Kidney tubule cell (primary cell): ENCODE results near the gene BTF3L4.
"Not testable (repeated sequence)": the region's sequence is repeated elsewhere in the genome, so short reads cannot be mapped to it uniquely, and the experiment has no call there.

Experiments
- DNase-seq: peaks from one replicate; pipeline ENCODE4 v3.0.0-alpha.2; 2018; ENCODE audit warnings: low spot score

BTF3L4 gene

DNA sequence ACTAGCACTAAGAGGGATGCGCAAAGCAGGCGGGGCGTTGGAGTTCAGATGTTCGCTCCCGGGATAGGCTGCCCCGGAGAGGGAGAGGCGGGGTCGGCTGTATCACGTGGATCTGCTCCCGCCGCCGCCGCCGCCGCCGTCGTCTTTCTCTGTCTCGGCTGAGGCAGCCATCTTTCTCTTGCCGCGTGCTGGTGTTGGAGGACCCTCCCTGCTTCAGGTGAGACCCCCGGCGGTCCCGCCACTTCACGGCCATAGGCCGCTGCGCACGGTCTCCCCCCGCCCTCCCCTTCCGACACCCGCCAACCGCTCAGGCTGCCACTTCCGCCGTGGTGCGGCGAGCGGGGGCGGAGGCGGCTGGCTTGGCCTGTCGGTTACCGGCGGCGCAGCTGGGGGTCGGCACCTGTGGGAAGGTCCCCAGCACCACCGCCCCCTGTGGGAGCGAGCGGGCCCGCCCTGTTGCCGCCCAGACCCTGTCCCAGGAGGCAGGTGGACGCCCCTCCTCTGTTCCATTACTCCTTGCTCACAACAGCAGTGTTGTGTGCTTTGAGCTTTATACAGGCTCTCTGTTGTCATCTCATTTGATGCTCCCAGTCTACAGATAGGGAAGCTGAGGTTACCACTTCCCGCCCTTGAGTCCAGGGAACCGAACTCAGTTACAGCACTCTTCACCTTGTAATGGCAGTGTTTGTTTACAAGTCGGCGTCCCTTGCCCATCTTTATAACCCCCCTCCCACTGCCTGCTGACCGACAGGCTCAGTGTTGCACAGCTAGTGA, at the start of gene BTF3L4:
Gene BTF3L4, plus strand, starts transcription at position 133 of the 774 bp plus-strand sequence. CDS start 3,553 bp downstream, outside the sequence.
- peak; percentile 96 for DNase-seq

DNA sequence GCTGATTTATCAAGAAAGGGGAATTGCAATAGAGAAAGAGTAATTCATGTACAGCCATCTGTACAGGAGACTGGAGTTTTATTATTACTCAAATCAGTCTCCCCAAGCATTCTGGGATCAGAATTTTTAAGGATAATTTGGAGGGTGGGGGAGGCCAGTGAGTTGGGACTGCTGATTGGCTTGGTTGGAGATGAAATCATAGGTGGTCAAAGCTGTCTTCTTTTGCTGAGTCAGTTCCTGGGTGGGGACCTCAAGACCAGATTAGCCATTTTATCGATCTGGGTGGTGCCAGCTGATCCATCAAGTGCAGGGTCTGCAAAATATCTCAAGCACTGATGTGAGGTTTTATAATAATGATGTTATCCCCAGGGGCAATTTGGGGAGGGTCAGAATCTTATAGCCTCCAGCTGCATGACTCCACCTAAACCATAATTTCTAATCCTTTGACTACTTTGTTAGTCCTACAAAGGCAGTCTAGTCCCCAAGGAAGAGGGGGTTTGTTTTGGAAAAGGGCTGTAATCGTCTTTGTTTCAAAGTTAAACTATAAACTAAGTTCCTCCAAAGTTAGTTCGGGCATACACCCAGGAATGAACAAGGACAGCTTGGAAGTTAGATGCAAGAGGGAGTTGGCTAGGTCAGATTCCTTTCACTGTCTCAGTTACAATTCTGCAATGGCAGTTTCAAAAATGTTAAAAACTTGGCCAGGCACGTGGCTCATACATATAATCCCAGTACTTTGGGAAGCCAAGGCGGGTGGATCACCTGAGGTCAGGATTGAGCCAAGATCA, 48.7 kb upstream of the BTF3L4 start:
- DNase-seq, result peak; percentile 54

DNA sequence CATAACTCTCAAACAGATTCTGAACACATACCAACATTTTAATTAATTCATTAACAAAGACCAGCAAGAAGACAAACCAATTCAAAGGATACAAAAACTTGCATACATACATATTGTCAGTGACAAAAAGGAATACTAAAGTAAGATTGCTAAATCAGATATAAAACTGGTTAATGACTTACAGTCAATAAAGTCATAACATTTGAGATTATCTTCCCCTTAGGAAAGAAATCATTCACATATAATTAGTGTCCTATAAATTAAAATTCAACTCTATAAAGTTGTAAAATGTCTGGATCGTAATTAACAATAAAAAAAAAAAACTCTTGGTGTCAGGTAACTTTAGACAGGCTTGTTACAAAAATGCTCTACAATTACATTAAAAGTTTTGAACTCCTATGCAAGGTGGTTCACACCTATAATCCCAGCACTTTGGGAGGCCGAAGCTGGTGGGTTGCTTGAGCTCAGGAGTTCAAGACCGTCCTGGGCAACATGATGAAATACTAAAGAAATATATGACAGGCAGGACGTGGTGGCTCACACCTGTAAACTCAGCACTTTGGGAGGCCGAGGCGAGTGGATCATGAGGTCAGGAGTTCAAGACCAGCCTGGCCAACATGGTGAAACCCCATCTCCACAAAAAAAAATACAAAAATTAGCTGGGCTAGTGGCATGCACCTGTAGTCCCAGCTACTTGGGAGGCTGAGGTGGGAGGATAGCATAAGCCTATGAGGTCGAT, 47.9 kb upstream of the BTF3L4 start:
- DNase-seq, result no peak

DNA sequence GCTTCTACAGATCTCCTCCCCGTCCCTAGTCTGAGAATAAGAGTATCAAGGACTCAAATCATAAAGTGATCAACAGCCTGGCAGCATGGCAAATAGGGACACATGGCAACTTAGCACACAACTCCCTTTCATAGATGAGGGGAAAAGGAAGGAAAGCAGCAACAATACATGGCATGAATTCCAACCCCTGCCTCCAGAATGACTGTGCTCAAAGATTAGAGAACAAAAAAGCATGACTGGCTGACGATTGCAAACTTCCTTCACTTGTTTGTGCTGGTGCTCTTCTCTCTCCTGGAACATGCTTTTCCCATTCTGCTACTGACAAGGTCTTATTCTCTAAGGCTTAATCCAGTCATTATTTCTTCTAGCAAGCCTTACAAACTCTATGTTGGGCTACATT, 34.0 kb upstream of the BTF3L4 start:
- DNase-seq, result no peak

DNA sequence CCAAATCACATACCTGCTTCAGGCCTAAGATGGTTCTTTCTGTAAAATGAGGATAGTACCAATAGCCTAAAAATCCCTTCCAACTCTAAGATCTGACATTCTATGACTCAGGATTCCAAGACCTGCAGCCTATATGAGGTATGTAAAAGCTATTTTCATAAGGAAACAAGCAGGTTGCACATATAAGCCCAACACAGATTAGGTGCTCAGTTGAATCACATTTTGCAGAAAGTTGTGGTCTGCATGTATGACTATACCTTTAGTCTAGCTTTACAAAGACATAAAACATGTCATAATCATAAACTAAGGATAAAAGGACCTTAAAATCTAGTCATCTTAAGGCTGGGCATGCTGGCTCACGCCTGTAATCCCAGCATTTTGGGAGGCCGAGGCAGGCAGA, 29.8 kb upstream of the BTF3L4 start:
- no peak for DNase-seq

DNA sequence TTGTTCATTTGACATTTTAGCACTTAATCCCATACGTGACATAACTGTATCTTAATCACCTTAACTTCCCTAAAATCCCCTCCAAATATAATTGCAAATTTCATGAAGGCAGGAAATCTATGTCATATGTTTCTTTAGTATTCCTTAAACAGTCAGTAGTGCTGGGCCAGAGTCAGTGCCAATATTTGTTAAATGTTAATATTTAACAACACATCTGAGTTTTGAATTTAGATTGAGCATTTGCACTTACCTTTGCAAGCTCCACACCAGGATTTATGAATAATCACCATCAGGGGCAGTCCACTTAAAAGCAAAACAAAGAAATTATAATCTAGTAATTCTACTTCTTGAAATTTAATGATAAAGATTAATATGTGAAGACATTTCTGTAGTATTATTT, 27.8 kb upstream of the BTF3L4 start:
- DNase-seq, result no peak

DNA sequence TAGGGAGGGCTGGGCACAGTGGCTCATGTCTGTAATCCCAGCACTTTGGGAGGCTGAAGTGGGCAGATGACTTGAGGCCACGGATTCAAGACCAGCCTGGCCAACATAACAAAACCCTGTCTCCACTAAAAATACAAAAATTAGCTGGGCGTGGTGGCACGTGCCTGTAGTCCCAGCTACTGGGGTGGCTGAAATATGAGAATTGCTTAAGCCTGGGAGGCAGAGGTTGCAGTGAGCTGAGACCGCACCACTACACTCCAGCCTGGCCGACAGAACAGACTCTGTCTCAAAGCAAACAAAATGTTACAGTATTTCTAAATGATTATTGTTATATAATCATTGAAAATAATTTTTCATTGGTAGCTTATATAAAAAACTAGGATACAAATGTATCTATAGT, 27.3 kb upstream of the BTF3L4 start:
- DNase-seq, result not testable (repeated sequence)

DNA sequence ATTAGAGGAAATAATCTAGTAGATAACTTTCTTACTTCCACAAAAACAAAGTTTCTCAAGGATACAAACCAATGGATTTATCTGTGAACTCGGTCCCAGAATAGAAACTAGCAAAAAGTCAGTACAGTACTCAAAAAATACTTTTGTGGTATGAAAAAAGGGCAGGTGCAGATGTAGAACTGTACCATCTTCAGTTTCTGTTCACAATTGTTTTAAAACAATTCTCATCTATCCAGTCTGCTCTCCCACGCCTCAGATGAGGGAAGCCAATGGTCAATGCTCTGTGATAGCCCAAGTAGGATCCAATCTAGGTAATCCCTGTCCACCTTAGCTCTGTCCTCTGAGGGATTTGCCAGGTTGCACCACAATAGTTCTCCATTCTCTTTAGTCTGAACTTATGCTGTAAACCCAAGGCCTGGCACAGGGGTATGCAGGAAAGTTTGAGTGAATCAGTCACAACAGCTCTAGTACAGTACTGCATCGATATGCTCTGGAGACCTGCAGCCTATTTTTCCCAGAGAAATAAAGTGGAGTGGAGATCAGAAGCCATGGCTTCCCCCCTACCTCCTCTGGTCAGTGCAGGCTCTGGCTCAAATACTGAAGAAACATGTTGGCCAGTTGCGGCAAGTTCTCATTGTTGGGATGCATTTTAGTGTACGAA, 23.8 kb upstream of the BTF3L4 start:
- DNase-seq, result no peak

DNA sequence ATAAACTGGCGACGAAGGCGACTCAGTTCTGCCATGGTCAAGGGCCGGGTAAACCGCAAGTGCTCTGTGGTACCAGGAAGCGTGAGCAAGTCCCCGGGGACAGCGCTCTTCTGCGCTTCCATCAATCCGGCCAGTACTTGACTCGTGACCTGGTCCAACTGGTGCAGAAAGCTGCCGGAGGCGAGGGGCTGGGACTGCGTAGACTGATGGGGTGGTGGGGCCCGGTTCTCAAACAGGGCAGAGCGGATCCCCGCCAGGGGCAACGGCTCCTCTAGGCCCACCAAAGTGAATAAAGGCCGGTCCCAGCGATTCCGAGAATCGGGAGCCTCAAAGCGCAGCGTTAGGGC, 23.3 kb upstream of the BTF3L4 start:
- peak; percentile 60 for DNase-seq

DNA sequence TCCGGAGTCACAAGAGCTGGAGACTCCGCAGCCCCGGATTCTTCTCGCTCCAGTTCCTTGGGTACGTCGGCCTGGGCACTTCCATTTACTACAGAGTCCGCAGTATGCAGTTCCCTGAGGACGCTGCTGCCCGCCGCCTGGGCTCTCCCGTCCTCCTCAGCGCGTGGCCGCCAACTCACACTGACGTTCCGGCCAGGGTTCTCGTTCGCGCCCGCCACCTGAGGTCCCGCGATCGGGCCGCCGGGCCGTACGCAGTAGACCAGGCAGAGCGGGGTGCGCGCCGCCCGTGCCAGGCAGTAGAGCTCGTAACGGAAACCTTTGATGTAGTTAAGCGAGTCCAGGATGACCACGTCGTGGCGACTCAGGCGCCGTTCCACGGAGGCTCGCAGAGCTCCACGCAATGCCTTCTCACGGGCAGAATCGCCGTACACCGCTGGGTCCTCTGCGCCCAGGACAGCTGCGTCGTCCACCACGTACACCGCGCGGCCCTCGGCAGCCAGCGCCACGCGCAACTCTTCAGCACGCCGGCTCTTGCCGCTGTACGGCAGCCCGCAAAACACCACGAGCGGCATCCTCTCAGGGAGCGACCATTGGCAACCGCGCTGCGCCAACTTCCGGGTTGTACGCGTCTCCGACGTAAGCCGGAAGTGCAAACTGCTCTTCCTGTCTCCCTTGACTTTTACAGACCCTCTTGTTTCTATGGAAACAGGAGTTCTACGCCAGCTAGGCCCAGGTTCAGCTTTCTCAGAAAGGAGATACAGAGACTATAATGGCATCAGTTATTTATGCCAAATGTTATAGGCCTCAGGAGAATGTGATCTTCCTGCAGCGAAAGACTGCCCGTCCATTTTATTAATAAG, 22.7 kb upstream of the BTF3L4 start, which contains the start of gene KTI12:
Gene KTI12, minus strand, starts transcription at position 621 of the 860 bp plus-strand sequence. Its CDS starts 49 bp downstream, at position 572.
- DNase-seq, result peak; percentile 91

DNA sequence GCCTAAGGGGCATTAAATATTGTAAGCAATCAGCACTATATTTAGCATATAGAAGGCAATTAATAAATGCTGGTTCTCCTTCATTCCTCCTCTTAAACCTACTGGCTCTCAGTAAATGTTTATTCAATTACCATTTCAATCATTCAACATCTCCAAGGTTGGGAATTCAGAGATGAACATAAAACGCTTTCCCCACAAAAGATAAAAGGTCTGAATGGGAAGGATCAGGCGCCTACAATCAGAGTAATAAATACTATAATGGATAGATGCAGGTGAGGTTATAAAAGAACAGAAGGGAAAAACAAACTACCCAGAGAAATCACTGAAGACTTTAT, 22.1 kb upstream of the BTF3L4 start:
- DNase-seq, result no peak

DNA sequence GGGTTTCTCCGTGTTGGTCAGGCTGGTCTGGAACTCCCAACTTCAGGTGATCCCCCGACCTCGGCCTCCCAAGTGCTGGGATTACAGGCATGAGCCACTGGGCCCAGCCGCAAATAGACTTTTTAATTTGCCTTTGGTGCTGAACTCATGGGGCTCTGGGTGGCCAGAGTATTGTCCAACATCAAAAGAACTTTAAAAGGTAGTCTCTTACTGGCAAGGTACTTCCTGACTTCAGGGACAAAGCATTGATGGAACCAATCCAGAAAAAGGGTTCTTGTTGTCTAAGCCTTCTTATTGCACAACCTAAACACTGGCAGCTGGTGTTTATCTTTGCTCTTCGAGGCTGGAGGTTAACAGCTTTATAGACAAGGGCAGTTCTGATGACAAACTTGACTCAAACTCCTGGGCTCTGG, 18.7 kb upstream of the BTF3L4 start:
- DNase-seq, result no peak

DNA sequence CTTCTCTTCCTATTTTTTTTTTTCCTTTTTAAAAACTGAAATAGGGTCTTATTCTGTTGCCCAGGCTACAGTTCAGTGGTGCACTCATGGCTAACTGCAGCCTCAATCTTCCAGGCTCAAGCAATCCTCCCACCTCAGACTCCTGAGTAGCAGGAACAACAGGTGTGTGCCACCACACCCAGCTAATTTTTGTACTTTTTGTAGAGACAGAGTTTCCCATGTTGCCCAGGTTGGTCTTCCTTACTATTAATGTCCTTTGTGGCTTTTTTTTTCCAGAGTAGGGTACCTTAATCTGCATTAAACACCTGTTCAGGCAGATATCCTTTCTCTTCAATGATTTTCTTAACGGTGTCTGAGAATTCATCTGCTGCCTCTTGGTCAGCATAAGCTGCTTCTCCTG, 18.2 kb upstream of the BTF3L4 start:
- DNase-seq, result no peak

DNA sequence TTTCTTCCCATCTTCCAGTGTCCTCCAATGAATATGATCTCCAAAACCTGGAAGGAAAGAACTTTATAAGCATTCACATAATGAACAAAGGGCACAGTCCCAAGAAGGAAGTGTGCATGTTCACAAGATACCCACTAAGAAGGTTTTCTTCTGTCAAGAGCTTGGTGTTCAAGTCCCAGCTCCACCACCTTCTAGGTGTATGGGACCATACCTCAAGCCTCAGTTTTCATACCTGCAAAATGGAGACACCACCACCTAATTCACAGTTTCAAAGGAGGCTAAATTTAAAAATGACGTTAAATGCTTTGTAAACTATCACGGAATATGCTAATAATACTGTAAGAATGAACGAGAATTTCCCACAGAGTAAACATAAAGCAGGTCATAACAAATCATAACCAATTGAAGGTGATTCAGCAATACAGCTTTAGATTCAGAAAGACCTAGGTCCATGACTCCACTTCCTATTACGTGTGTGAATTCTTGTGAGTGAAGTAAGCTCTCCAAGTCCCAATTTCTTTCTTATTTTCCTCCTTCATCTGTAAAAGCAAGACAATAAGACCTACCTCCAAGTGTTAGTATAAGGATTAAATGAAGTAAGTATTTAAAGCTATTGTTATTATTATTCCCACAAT, 14.4 kb upstream of the BTF3L4 start:
- no peak for DNase-seq

DNA sequence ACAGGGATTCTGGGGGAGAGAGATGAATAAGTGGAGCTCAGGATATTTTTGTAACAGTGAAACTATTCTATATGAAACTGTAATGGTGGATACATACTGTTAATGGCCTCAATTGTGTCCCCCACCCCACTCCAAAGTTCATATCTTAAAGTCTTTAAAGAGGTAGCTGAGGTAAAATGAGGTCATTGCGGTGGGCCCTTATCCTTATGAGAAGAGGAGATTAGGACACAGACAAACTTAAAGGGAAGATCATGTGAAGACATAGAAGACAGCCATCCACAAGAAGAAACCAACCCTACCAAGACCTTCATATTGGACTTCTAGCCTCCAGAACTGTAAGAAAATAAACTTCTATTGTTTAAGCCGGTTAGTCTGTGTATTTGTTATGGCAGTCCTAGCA, 10.9 kb upstream of the BTF3L4 start:
- DNase-seq, result no peak

DNA sequence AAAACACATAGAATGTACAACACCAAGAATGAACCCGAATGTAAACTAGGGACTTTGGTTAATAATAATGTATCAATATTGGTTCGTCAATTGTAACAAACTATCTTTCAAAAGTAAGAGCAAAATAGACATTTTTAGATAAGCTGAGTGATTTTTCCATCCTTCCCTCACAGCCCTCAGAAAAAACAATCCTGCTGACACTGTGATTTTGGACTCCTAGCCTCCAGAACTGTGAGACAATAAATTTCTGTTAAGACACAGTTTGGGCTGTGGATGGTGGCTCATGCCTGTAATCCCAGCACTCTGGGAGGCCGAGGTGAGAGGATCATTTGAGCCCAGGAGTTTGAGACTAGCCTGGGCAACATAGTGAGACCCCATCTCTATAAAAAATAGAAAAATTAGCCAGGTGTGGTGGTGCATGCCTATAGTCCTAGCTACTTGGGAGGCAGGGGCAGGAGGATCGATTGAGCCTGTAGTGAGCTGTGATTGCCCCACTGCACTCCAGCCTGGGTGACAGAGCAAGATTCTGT, 10.4 kb upstream of the BTF3L4 start:
- DNase-seq, result not testable (repeated sequence)

DNA sequence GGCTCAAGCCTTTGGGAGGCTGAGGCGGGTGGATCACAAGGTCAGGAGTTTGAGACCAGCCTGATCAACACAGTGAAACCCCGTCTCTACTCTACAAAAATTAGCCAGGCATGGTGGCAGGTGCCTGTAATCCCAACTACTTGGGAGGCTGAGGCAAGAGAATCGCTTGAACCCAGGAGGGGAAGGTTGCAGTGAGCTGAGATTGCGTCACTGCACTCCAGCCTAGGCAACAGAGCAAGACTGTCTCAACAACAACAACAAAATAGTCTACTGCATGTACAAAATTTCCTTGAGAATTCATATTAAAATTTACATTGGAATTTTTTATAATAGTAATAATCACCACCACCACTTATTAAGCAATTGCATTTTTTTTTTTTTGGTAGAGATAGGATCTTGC, 6.8 kb upstream of the BTF3L4 start:
- DNase-seq, result not testable (repeated sequence)

DNA sequence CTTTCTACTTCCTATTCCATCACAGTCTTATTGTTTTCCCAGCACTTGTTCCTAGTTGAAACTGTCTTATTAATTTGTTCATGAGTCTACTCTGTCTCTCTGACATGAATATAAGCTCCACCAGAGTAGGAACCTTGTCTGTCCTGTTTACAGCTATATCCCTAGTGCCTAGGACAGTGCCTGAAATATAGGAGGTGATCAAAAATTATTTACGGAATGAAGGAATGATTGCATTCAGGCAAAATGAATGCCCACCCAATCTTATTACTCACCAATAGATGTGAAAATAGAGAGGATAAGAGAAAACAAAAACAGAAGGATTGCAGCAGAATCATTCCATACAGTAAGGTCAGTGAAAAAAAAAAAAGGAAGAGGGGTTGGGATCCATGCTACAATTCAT, 2.2 kb upstream of the BTF3L4 start:
- DNase-seq, result no peak

DNA sequence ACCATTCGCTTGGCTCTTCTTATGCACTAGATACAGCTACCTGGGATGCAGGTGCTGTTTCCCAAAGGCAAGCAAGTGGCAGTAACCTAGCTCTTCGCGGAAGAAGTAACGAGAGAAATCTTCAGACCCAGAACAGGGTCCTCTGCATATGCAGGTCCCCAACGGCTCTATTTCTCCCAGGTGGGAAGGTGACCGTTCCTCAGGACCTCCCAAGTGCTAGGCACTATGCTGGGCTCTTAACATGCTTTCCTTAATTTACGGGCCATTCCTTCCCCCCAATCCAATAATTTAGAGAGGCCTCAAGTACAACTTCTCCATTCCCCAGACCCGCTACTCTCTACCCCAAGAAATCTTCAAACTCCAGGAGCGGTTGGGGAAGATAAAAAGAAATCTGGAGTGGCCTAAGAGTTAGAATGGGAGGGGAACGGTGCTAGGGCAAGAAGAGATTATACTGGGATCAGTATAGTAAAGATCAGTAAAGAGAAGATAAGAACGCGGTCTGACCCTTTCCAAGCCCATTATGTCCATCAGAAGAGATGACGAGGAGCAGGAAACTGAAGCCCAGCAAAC, 1.5 kb upstream of the BTF3L4 start:
- DNase-seq, result no peak
